Posterior cingulate gyrus (tissue), 11 donors: Measurements from ENCODE around the gene FAM169A.
"Not testable (repeated sequence)": the region's sequence is repeated elsewhere in the genome, so short reads cannot be mapped to it uniquely, and the experiment has no call there.

Experiments
- DNase-seq, 10 donors: peaks; one replicate each; pipeline versions ENCODE4 v3.0.0 to v3.0.0-alpha.2; 2020 to 2021; ENCODE audit warnings: mixed read lengths in 3 of 10
- intact Hi-C: fragments of 100-400 bp; cut with DNase I; formaldehyde crosslinking; loops from one replicate; pipeline ENCODE4 v1.15.1; 2023

Gene FAM169A

GRCh38 chr5:74865804-74866595 lies at the start of gene FAM169A:
TSS of gene FAM169A (minus strand) at chr5:74866387. CDS start at chr5:74841676, 24,711 bp downstream.
- DNase-seq = peak; percentile 21 to 90 (median 42)
- intact Hi-C loops = no loop called here

- intact Hi-C loops = no loop called here
- DNase-seq = no peak
These were observed 49.3 kb upstream of the FAM169A start for GRCh38 chr5:74915488-74915887.

GRCh38 chr5:74911421-74911820 lies 45.2 kb upstream of the FAM169A start:
- DNase-seq, intact Hi-C loops: not testable (repeated sequence)

GRCh38 chr5:74909888-74910287 lies 43.7 kb upstream of the FAM169A start:
- intact Hi-C loops = loop anchor here (10.0 kb wide), 1 partner anchor 1005 kb away; no protein-coding TSS in a partner anchor
- DNase-seq = not testable (repeated sequence)

- intact Hi-C loops = loop anchor here (10.0 kb wide), 1 partner anchor 1003 kb away; no protein-coding TSS in a partner anchor
- not testable (repeated sequence) for DNase-seq
These were observed 42.0 kb upstream of the FAM169A start for GRCh38 chr5:74908237-74908636.

GRCh38 chr5:74904713-74905112 lies 38.5 kb upstream of the FAM169A start:
- intact Hi-C loops = loop anchor here (10.0 kb wide), 1 partner anchor 1000 kb away; no protein-coding TSS in a partner anchor
- DNase-seq = not testable (repeated sequence)

- intact Hi-C loops = loop anchor here (10.0 kb wide), 1 partner anchor 998 kb away; no protein-coding TSS in a partner anchor
- DNase-seq = peak in 2 of 10 donors; percentile 11 to 51
These were observed 37.1 kb upstream of the FAM169A start for GRCh38 chr5:74903165-74903787.

- intact Hi-C loops = no loop called here
- no peak for DNase-seq
These were observed 30.9 kb upstream of the FAM169A start for GRCh38 chr5:74897049-74897448.

- DNase-seq = peak; percentile 44 to 91 (median 68)
- intact Hi-C loops = no loop called here
These were observed 29.7 kb upstream of the FAM169A start for GRCh38 chr5:74895906-74896305.

GRCh38 chr5:74894351-74894750 lies 28.2 kb upstream of the FAM169A start:
- DNase-seq = no peak
- intact Hi-C loops = no loop called here

- intact Hi-C loops = no loop called here
- DNase-seq = no peak
These were observed 26.7 kb upstream of the FAM169A start for GRCh38 chr5:74892921-74893320.

GRCh38 chr5:74889523-74890105 lies 23.4 kb upstream of the FAM169A start:
- no peak for DNase-seq
- intact Hi-C loops = no loop called here

- intact Hi-C loops = no loop called here
- no peak for DNase-seq
These were observed 21.9 kb upstream of the FAM169A start for GRCh38 chr5:74888117-74888516.

- DNase-seq = no peak
- intact Hi-C loops = no loop called here
These were observed 19.0 kb upstream of the FAM169A start for GRCh38 chr5:74885170-74885569.

GRCh38 chr5:74882379-74883134 lies 16.4 kb upstream of the FAM169A start:
- DNase-seq, intact Hi-C loops: not testable (repeated sequence)

GRCh38 chr5:74877624-74878304 lies 11.6 kb upstream of the FAM169A start:
- intact Hi-C loops = no loop called here
- no peak for DNase-seq

GRCh38 chr5:74875994-74876791 lies 10.0 kb upstream of the FAM169A start:
- DNase-seq = no peak

GRCh38 chr5:74873525-74874249 lies 7.5 kb upstream of the FAM169A start:
- intact Hi-C loops = no loop called here
- no peak for DNase-seq

More at GRCh38 chr5:74875994-74876791, 10.0 kb upstream of the FAM169A start:
- intact Hi-C loops = no loop called here
